SIG-M5 treated with dmso at 0.1 percent for 504 hours (cell line): ENCODE measurements around the gene TEKT3.

Source experiments
- DNase-seq: peaks from one replicate; lab custom pipeline; 2025; ENCODE audit not compliant: unreplicated experiment; lab: John Stamatoyannopoulos, UW

Gene TEKT3

GRCh38 chr17:15298176-15298575, 43.2 kb downstream of the TEKT3 start:
- DNase-seq, result no peak

GRCh38 chr17:15293558-15293957, 47.8 kb downstream of the TEKT3 start:
- DNase-seq, result no peak

- no peak for DNase-seq
Measured at GRCh38 chr17:15291674-15292361, 49.6 kb downstream of the TEKT3 start.

- DNase-seq, result no peak
Measured at GRCh38 chr17:15290605-15291004, 50.8 kb downstream of the TEKT3 start.

GRCh38 chr17:15289285-15290183, 51.9 kb downstream of the TEKT3 start:
- DNase-seq, result peak; percentile 4

- DNase-seq, result no peak
Measured at GRCh38 chr17:15288859-15289258, 52.5 kb downstream of the TEKT3 start.

GRCh38 chr17:15287538-15288267, 53.7 kb downstream of the TEKT3 start:
- DNase-seq, result no peak

GRCh38 chr17:15285466-15285865, 55.9 kb downstream of the TEKT3 start:
- no peak for DNase-seq

GRCh38 chr17:15284537-15284936, 56.9 kb downstream of the TEKT3 start:
- no peak for DNase-seq

- DNase-seq, result no peak
Measured at GRCh38 chr17:15284107-15284506, 57.3 kb downstream of the TEKT3 start.

- DNase-seq, result no peak
Measured at GRCh38 chr17:15281909-15282308, 59.5 kb downstream of the TEKT3 start.

GRCh38 chr17:15278924-15279477, 62.4 kb downstream of the TEKT3 start:
- no peak for DNase-seq

GRCh38 chr17:15278380-15278779, 63.0 kb downstream of the TEKT3 start:
- DNase-seq, result no peak

- DNase-seq, result no peak
Measured at GRCh38 chr17:15274017-15274416, 67.4 kb downstream of the TEKT3 start.

- no peak for DNase-seq
Measured at GRCh38 chr17:15273141-15273793, 68.1 kb downstream of the TEKT3 start.

GRCh38 chr17:15271741-15272140, 69.7 kb downstream of the TEKT3 start:
- no peak for DNase-seq

GRCh38 chr17:15270628-15271381, 70.6 kb downstream of the TEKT3 start:
- no peak for DNase-seq

GRCh38 chr17:15269780-15270089, 71.7 kb downstream of the TEKT3 start:
- DNase-seq, result no peak

GRCh38 chr17:15269087-15269779, 72.2 kb downstream of the TEKT3 start:
- no peak for DNase-seq

GRCh38 chr17:15268461-15268860, 72.9 kb downstream of the TEKT3 start:
- DNase-seq, result no peak
